Hindlimb muscle (tissue), 1 donor: ENCODE data around the gene TMEM266. TPM values are rescaled to one million over a fixed set of nuclear protein-coding genes. Genes with fewer than 3 reads are reported as not detected.
"Not testable (repeated sequence)": the region's sequence is repeated elsewhere in the genome, so short reads cannot be mapped to it uniquely, and the experiment has no call there.

Experiments
- DNase-seq: peaks from one replicate; pipeline ENCODE4 v3.0.0-alpha.2; 2013
- polyA plus RNA-seq: library from polyadenylated mRNA; unstranded; fragments of 120-200 nt; gene quantifications from one replicate; pipeline ENCODE4 v1.2.1, GENCODE V29; 2013; ENCODE audit not compliant: insufficient read length

Gene TMEM266, protein sequence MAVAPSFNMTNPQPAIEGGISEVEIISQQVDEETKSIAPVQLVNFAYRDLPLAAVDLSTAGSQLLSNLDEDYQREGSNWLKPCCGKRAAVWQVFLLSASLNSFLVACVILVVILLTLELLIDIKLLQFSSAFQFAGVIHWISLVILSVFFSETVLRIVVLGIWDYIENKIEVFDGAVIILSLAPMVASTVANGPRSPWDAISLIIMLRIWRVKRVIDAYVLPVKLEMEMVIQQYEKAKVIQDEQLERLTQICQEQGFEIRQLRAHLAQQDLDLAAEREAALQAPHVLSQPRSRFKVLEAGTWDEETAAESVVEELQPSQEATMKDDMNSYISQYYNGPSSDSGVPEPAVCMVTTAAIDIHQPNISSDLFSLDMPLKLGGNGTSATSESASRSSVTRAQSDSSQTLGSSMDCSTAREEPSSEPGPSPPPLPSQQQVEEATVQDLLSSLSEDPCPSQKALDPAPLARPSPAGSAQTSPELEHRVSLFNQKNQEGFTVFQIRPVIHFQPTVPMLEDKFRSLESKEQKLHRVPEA
- 0.97 TPM for polyA plus RNA-seq

- DNase-seq: peak; percentile 68
Measured at GRCh38 chr15:76059320-76060117, at the start of gene TMEM266. Gene TMEM266 (plus strand): TSS chr15:76059985. CDS start chr15:76134264, 74,279 bp downstream.

DNA sequence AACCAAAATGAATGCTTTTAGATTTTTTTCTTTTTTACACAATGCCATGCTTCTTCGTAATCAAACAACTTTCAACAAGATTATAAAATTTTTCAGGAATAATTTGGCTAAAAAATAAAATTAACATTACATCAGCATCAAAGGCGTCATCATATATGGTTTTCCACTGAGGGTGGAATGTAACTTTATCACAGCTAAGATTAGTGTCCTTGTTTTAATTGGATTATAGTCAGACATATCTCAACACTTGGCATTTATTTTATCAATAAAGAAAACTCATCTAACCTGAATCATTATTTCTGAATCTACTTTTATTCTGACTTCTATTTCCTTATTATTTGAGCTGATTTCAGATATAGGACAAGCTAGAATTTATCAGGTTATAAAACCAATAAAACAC, 49.2 kb upstream of the TMEM266 start:
- no peak for DNase-seq

DNA sequence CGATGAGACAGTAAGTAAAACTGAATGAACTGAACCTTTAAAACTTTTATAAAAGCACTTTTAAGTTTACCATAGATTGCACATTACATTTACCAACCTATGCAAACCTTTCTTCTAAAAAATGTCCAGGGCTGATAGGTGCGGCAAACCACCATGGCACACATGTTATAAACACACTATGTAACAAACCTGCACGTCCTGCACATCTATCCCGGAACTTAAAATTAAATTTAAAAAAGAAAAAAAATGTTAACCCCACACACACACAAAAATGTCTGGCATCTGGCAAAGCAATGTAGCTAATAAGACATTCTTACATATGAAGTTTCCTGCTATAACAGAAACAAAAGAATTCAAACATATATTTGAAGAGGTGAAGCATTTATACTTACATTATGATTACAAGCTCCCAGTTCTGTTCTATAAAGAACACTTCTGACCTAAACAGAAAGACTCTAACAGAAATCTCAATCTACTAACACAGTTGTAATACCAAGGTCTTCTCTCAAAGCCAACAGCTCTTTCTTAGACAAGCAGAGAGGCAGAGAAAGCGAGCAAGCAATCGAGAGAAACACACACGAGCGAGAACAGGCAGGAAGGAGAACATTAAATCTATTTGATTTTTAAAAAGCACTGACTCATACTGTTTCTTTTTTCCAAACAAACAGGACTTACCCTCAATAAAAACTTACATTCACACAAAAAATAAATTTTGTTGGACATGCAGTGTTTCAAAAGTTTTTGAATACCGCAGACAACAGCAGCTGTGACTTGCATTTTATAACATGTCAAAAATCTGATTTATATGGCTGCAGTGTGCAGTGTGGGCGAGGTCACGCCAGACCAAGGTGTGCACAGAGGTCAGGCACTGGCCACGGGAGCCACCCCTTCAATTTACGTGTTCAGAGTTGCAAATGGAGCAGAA, 47.9 kb upstream of the TMEM266 start, which contains the start of gene NRG4:
TSS of gene NRG4 (minus strand) at position 798 of the 925 bp plus-strand sequence. CDS start 1,194 bp downstream, outside the sequence.
- DNase-seq: no peak

DNA sequence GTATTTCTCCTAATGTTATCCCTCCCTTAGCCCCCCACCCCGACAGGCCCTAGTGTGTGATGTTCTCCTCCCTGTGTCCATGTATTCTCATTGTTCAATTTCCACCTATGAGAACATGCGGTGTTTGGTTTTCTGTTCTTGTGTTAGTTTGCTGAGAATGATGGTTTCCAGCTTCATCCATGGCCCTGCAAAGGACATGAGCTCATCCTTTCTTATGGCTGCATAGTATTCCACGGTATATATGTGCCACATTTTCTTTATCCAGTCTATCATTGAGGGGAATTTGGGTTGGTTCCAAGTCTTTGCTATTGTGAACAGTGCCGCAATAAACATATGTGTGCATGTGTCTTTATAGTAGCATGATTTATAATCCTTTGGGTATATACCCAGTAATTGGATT, 46.3 kb upstream of the TMEM266 start:
- not testable (repeated sequence) for DNase-seq

GRCh38 chr15:76024021-76024768, 35.6 kb upstream of the TMEM266 start:
- no peak for DNase-seq

- no peak for DNase-seq
Measured at GRCh38 chr15:76032046-76032445, 27.7 kb upstream of the TMEM266 start.

GRCh38 chr15:76033438-76033837, 26.3 kb upstream of the TMEM266 start:
- no peak for DNase-seq

- no peak for DNase-seq
Measured at GRCh38 chr15:76034111-76034510, 25.7 kb upstream of the TMEM266 start.

DNA sequence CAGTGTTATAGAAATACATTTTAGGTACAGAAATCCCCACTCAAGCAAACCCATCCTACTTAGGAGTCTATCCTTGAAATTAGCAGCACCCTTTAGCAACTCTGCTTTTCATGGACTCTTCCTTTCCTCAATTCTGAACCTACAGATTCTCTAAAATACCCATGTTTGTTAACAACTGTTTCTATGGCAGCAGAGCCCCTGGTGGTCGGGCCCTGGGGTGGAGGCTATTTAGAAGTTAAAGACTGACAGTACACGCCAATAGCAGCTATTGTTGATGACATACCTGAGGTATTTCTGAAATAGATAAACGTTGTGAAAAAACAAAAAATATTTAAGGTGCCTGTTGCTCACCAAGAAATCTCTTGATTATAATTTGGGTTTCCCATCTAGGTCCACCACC, 24.2 kb upstream of the TMEM266 start:
- DNase-seq: no peak

GRCh38 chr15:76038512-76038911, 21.3 kb upstream of the TMEM266 start:
- DNase-seq: no peak

DNA sequence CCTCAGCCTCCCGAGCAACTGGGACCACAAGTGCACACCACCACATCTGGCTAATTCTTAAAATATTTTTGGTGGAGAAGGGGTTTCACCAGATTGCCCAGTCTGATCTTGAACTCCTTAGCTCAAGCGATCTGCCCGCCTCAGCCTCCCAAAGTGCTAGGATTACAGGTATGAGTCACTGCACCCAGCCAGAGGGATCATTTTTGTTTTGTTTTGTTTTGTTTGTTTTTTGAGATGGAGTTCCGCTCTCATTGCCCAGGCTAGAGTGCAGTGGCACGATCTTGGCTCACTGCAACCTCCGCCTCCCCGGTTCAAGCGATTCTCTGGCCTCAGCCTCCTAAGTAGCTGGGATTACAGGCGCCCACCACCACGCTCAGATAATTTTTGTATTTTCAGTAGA, 5.6 kb upstream of the TMEM266 start:
- DNase-seq: not testable (repeated sequence)

DNA sequence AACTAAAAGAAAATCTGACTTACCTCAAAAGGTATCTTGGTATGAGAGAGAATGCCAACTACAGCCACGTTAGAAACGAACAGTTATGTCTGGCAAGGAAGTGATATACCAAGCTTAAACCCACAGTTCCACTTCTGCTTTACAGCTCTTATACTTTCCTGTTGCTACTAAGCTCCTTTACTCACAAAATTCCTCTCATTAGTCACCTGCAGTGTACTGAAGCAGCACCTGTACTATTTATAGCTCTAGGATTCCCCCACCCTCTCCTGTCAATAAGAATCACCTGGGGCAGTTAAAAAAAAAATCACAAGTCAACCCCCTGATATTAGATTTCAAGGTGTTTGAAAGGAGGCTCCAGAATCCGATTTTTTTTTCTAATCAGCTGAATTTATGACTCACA, 2.9 kb upstream of the TMEM266 start:
- DNase-seq: no peak

- DNase-seq: peak; percentile 58
Measured at GRCh38 chr15:76057332-76058000, 2.3 kb upstream of the TMEM266 start.

DNA sequence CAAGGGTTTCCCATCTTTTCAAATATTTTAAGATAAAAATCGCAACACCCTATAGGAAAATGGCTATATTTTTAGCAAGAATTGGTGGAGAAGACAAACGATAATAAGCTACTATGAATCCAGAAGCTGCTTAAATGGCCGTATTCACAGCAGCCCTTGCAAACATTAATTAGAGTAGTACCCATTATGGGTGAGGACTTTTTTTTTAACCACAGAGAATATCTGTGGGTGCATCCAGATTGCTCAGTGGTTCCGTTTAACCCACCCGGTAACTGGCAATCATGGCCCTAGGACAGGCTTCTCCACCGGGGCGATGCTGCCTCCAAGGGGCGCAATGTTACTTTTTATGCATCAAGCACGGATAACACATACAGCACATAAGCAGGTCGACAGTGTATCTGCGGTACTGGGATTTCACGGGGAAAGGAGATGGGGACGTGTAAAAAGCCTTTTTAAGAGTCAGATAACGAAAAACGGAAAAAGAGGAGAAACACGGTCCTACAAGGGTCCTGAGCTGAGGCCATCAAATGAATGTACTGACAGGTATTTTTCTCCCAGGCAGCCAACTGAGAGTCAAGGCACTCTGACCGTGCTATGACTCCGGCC, 968 bp upstream of the TMEM266 start:
- no peak for DNase-seq

DNA sequence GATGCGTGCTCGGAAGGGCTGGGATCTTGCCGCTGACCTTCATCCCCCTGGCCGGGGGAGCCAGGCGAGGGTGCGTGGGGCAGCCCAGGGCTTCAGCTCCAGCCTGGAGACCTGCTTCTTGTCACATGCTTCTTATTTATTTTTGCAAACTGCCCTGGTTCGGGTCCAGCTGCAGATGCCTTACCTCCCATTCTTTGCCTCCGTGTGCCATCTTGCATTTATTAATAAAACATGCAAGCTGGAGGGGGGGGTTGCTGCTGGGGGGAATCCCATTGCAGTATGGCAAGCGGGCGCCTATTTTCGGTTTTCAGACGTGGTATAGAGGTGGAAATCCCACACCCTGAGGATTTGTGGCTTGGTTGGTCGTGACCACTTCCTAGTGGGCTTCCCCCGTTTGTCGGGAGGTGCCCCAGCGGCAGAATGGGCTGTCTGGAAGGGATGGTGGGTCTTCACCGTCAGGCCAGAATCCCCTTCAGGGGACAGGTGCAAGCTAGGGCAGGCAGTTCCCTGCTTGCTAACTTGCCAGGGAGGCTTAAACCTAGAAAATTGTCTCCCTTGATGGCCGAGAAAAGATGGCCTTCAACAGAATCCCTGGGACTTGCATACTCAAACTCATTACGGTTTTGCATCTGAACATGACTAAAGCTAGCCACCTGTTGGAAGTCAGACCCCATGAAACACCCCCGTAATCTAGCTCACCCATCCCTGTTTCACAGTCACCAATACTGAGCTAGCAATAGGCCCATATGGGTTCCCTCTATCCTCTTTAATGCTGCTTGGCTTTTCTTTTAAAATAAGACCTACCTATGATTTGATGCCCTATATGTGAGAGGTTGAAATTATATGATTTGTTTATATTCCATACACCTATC, 569 bp downstream of the TMEM266 start:
- no peak for DNase-seq

- DNase-seq: no peak
Measured at GRCh38 chr15:76061700-76062099, 1.9 kb downstream of the TMEM266 start.

GRCh38 chr15:76062286-76062685, 2.5 kb downstream of the TMEM266 start:
- no peak for DNase-seq

- DNase-seq: no peak
Measured at GRCh38 chr15:76064375-76064774, 4.6 kb downstream of the TMEM266 start.

DNA sequence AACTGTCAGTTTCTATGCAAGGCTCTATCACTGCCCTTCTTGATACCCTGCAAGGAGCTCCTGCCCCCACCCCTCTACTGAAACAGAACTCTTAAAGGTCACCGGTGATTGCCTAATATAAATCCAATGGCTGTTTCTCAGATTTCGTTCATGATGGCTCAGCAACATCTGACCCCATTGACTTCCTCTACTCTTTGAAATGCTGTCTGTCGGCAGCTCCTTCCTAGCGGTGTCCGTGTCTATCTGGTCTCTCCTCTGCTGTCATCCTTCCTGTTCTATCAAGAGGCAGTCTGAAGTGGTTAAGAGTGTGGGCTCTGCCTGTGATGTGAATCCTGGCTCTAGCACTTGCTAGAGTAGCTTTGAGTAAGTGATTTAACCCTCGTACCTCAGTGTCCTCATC, 5.5 kb downstream of the TMEM266 start:
- no peak for DNase-seq
